ENCODE data around the gene HOOK2.

DNA sequence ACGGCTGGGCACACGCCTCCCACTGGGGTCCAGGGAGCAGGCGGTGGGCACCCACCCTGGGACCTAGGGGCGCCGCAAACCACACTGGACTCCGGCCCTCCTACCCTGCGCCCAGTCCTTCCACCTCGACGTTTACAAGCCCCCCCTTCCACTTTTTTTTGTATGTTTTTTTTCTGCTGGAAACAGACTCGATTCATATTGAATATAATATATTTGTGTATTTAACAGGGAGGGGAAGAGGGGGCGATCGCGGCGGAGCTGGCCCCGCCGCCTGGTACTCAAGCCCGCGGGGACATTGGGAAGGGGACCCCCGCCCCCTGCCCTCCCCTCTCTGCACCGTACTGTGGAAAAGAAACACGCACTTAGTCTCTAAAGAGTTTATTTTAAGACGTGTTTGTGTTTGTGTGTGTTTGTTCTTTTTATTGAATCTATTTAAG is 17.5 kb upstream of the HOOK2 start:
- TF ChIP-seq, protein P1, sequence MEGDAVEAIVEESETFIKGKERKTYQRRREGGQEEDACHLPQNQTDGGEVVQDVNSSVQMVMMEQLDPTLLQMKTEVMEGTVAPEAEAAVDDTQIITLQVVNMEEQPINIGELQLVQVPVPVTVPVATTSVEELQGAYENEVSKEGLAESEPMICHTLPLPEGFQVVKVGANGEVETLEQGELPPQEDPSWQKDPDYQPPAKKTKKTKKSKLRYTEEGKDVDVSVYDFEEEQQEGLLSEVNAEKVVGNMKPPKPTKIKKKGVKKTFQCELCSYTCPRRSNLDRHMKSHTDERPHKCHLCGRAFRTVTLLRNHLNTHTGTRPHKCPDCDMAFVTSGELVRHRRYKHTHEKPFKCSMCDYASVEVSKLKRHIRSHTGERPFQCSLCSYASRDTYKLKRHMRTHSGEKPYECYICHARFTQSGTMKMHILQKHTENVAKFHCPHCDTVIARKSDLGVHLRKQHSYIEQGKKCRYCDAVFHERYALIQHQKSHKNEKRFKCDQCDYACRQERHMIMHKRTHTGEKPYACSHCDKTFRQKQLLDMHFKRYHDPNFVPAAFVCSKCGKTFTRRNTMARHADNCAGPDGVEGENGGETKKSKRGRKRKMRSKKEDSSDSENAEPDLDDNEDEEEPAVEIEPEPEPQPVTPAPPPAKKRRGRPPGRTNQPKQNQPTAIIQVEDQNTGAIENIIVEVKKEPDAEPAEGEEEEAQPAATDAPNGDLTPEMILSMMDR (IDR thresholded peaks at IDR 0.05 in 2 of 3, conservative IDR thresholded peaks at IDR 0.05 in 1 of 3; ENCODE audit: borderline replicate concordance in 1 of 3, insufficient read depth in 1 of 3, low read depth in 2 of 3, low read length in 2 of 3), result no peak
- TF ChIP-seq EZH2 (IDR thresholded peaks at IDR 0.05) (no peak), RAD21 (IDR thresholded peaks at IDR 0.05; ENCODE audit: low read depth) (no peak), POLR2AphosphoS5 (IDR thresholded peaks at IDR 0.05; ENCODE audit: low read depth, low read length) (no peak; the same call in 1 of the 2 replicates), SIN3A (IDR thresholded peaks at IDR 0.05; ENCODE audit: low read depth) (no peak), POLR2A (IDR thresholded peaks at IDR 0.05; ENCODE audit: borderline replicate concordance, extremely low read depth, insufficient read depth, insufficient read length) (no peak), JUND (IDR thresholded peaks at IDR 0.05) (no peak), SRF (IDR thresholded peaks at IDR 0.05; ENCODE audit: low read depth) (no peak), YY1 (IDR thresholded peaks at IDR 0.05; ENCODE audit: extremely low read depth, insufficient replicate concordance, low read depth, low read length) (no peak), ZNF274 (IDR thresholded peaks at IDR 0.05; ENCODE audit: low read depth, low read length) (no peak), TCF7L2 (IDR thresholded peaks at IDR 0.05; ENCODE audit: borderline replicate concordance, extremely low read depth, insufficient read depth, insufficient read length) (no peak), SP1 (IDR thresholded peaks at IDR 0.05; ENCODE audit: low read depth) (no peak)
- TF ChIP-seq, protein P2, sequence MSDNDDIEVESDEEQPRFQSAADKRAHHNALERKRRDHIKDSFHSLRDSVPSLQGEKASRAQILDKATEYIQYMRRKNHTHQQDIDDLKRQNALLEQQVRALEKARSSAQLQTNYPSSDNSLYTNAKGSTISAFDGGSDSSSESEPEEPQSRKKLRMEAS (IDR thresholded peaks at IDR 0.05), result no peak
- TF ChIP-seq, protein P3, sequence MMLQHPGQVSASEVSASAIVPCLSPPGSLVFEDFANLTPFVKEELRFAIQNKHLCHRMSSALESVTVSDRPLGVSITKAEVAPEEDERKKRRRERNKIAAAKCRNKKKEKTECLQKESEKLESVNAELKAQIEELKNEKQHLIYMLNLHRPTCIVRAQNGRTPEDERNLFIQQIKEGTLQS (IDR thresholded peaks at IDR 0.05), result no peak

Measured in HCT116 (cell line).